PC-9 (cell line): Measurements from ENCODE around the gene NOCT. TPM values are rescaled to one million over a fixed set of nuclear protein-coding genes. Genes with fewer than 3 reads are reported as not detected.

Source experiments
- BruUV-seq: library from RNA; stranded (reverse); fragments of 400-500 nt; replicated peaks from 2 replicates; lab custom pipeline; 2021; lab: Mats Ljungman, UMichigan
- CTCF ChIA-PET: fragments of 300-600 bp; sonication (Branson Sonifier 250); formaldehyde crosslinking; loops from one replicate; lab custom pipeline; 2022; ENCODE audit warnings: antibody characterized with exemption; lab: Charles Lee
- POLR2A ChIA-PET: fragments of 300-600 bp; sonication (Branson Sonifier 250); formaldehyde crosslinking; loops from one replicate; lab custom pipeline; 2022; ENCODE audit warnings: antibody characterized with exemption; ENCODE audit not compliant: unreplicated experiment; lab: Charles Lee
- DNase-seq, 2 experiments: peaks; one replicate each; pipeline versions ENCODE4 v3.0.0 to v3.0.0-alpha.2; 2015 to 2022; ENCODE audit warnings: mixed read lengths in 1 of 2
- H2AFZ ChIP-seq: fragments of 200-600 bp; sonication (generic); 2 replicates; pipeline ENCODE4 v1.8.1; 2017; ENCODE audit warnings: antibody characterized with exemption
- H3F3A ChIP-seq: fragments of 200-600 bp; sonication (generic); 2 replicates; pipeline ENCODE4 v1.8.1; 2017; ENCODE audit warnings: antibody characterized with exemption, mild to moderate bottlenecking, low read depth; ENCODE audit not compliant: insufficient read depth
- H3K27ac ChIP-seq: fragments of 200-600 bp; sonication (generic); 2 replicates; pipeline ENCODE4 v1.6.1; 2016; ENCODE audit warnings: mixed run types
- H3K27me3 ChIP-seq: fragments of 200-600 bp; sonication (generic); 2 replicates; pipeline ENCODE4 v1.6.1; 2016; ENCODE audit warnings: low read depth, mixed run types; ENCODE audit not compliant: insufficient read depth
- H3K36me3 ChIP-seq: fragments of 200-600 bp; sonication (generic); 2 replicates; pipeline ENCODE4 v1.6.1; 2016; ENCODE audit warnings: low read depth, mixed run types
- H3K4me1 ChIP-seq: fragments of 200-600 bp; sonication (generic); replicated peaks from 2 replicates; pipeline ENCODE4 v1.6.1; 2016; ENCODE audit warnings: mixed run types; ENCODE audit not compliant: insufficient read depth
- H3K4me2 ChIP-seq: fragments of 200-600 bp; sonication (generic); 2 replicates; pipeline ENCODE4 v1.6.1; 2017; ENCODE audit warnings: mixed run types
- H3K4me3 ChIP-seq: fragments of 200-600 bp; sonication (generic); 2 replicates; pipeline ENCODE4 v1.6.1; 2016; ENCODE audit warnings: mixed run types
- H3K79me2 ChIP-seq: fragments of 200-600 bp; sonication (generic); 2 replicates; pipeline ENCODE4 v1.6.1; 2017; ENCODE audit warnings: low read depth, mixed run types
- H3K9me2 ChIP-seq: fragments of 200-600 bp; sonication (generic); 2 replicates; pipeline ENCODE4 v1.8.1; 2017; ENCODE audit warnings: mild to moderate bottlenecking; ENCODE audit not compliant: insufficient read depth
- H3K9me3 ChIP-seq: fragments of 200-600 bp; sonication (generic); 2 replicates; pipeline ENCODE4 v1.8.1; 2016; ENCODE audit warnings: low read depth; ENCODE audit not compliant: insufficient read depth
- H4K20me1 ChIP-seq: fragments of 200-600 bp; sonication (generic); 2 replicates; pipeline ENCODE4 v1.8.1; 2017; ENCODE audit not compliant: insufficient read depth
- EZH2 ChIP-seq: fragments of 200-600 bp; sonication (generic); IDR thresholded peaks from 2 replicates; pipeline ENCODE4 v1.8.0; 2017; ENCODE audit warnings: antibody characterized with exemption, low read depth
- intact Hi-C: fragments of 100-400 bp; cut with micrococcal nuclease; formaldehyde crosslinking; loops from one replicate; pipeline ENCODE4 v1.10.0; 2022; ENCODE audit not compliant: unreplicated experiment
- total RNA-seq: library from RNA; stranded (reverse); gene quantifications from 2 replicates; pipeline ENCODE4 v1.2.3, GENCODE V29; 2021
- TF ChIP-seq, protein P1 (sequence below): fragments of 200-600 bp; sonication (generic); conservative IDR thresholded peaks from 2 replicates; pipeline ENCODE4 v1.6.1; 2017; ENCODE audit warnings: mixed run types, antibody characterized with exemption, mild to moderate bottlenecking, moderate library complexity

The NOCT gene
- total RNA-seq, 1 experiment from 2014 or later: 6.8 TPM

DNA sequence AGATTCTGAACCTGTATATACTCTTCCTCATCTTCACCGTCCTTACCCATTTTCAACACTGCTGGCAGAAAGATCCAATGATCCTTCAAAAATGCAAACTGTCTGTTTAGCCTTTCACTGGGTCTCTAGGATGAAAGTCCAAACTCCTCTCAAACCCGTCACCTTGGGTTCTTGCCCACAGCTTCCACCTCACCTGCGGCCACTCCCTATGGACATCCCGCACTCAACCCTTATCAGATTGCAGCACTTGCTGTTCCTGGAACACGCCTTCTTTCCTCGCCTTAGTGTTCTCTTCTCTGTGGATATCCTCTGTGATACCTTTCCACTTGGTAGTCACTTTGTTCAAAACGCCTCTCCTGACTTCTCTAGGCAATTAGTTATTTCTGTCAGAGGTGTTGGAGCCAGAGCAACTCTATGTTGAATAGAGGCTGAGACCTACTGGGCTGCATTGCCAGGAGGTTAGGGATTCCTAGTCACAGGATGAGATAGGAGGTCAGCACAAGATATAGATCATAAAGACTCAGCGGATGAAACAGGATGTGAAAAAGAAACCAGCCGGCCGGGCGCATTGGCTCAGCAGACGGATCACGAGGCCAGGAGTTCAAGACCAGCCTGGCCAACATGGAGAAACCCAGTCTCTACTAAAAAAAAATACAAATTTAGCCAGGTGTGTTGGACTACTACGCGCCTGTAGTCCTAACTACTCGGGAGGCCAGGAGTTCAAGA is 4.2 kb upstream of the NOCT start:
- DNase-seq: no peak
- Histone ChIP-seq H3K4me1 (peaks cover 23% of the 10 kb centered on the region), H3F3A (peaks cover 18% of the 10 kb centered on the region), H3K9me3 (no peaks in the 10 kb centered on the region), H3K27me3 (no peaks in the 10 kb centered on the region), H3K9me2 (no peaks in the 10 kb centered on the region), H3K36me3 (no peaks in the 10 kb centered on the region), H3K4me2 (no peak overlapping the region), H3K4me3 (no peak overlapping the region), H3K79me2 (peaks cover 5% of the 10 kb centered on the region), H3K27ac (no peak overlapping the region), H2AFZ (no peak overlapping the region), H4K20me1 (no peaks in the 10 kb centered on the region)
- CTCF ChIA-PET: no interaction called here
- BruUV-seq: no TSS peak
- intact Hi-C loops: no loop called here
- POLR2A ChIA-PET: no interaction called here
- TF ChIP-seq, protein P1, sequence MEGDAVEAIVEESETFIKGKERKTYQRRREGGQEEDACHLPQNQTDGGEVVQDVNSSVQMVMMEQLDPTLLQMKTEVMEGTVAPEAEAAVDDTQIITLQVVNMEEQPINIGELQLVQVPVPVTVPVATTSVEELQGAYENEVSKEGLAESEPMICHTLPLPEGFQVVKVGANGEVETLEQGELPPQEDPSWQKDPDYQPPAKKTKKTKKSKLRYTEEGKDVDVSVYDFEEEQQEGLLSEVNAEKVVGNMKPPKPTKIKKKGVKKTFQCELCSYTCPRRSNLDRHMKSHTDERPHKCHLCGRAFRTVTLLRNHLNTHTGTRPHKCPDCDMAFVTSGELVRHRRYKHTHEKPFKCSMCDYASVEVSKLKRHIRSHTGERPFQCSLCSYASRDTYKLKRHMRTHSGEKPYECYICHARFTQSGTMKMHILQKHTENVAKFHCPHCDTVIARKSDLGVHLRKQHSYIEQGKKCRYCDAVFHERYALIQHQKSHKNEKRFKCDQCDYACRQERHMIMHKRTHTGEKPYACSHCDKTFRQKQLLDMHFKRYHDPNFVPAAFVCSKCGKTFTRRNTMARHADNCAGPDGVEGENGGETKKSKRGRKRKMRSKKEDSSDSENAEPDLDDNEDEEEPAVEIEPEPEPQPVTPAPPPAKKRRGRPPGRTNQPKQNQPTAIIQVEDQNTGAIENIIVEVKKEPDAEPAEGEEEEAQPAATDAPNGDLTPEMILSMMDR: no peak
- no peak for TF ChIP-seq EZH2

DNA sequence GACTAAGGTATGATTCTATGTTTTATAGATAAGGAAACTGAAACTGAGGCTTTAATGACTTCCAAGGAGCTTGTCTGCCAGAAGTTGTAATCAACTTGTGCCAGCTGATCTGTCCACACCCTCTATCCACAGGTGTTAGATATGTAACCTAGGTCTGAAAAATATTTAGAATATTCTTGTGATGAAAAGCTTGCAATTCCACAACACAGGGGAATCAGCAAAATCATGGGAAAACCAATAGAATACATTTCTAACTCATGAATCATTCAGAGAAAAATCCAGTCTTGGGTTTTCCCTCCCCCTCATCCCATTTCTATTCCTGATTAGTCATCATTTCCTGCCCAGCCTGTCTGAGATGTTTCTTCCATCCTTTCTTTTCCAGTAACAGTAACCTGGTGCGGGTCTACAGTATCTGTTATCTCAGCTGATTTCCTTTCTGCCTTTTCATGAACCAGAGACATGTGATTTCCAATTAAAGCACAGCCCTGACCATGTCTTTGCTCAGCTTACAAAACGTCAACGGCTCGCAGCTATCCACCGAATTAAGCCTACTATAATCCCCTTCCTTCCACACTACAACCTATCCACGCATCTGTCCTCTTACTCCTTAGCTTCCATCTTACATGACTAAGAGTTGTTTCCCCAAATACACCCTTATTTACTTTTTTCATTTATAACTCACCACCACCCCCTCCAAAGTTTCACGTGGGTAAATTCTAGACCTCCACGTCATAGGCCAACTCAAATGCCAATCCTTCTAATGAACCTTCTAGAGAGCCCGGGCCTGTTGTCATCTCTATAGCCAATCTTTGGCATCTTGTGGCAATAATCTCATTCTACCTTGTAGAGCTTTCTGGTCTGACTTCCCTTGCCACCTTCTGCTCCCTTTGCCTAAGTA is 961 bp upstream of the NOCT start:
- Histone ChIP-seq H3K4me1 (peaks cover 30% of the 10 kb centered on the region), H3K36me3 (no peaks in the 10 kb centered on the region; the same call in 1 of the 2 replicates), H4K20me1 (no peaks in the 10 kb centered on the region), H3K9me2 (no peaks in the 10 kb centered on the region), H3K4me2 (peak overlapping the region; percentile 89), H3K4me3 (peak overlapping the region; percentile 73; the same call in 1 of the 2 replicates), H3F3A (peaks cover 18% of the 10 kb centered on the region), H3K27me3 (no peaks in the 10 kb centered on the region), H3K9me3 (no peaks in the 10 kb centered on the region), H3K79me2 (peaks cover 30% of the 10 kb centered on the region), H2AFZ (peak overlapping the region; percentile 60; the same call in 1 of the 2 replicates), H3K27ac (peak overlapping the region; percentile 92)
- intact Hi-C loops: loop anchor here (1.0 to 5.0 kb wide), 5 partner anchors 8 to 288 kb away; partner anchors contain the start of genes NAA15 and NDUFC1
- DNase-seq: peak; percentile 52 to 95
- TSS peak; percentile 92 for BruUV-seq
- no peak for TF ChIP-seq EZH2
- TF ChIP-seq, protein P1: no peak
- POLR2A ChIA-PET: interaction anchor here (0.6 to 0.7 kb wide), 7 partner anchors 16 to 1022 kb away, joined by 3 to 11 read pairs (median 3); no protein-coding TSS in a partner anchor
- CTCF ChIA-PET: interaction anchor here (1.0 kb wide), 1 partner anchor 76 kb away, joined by 3 read pairs; no protein-coding TSS in a partner anchor

DNA sequence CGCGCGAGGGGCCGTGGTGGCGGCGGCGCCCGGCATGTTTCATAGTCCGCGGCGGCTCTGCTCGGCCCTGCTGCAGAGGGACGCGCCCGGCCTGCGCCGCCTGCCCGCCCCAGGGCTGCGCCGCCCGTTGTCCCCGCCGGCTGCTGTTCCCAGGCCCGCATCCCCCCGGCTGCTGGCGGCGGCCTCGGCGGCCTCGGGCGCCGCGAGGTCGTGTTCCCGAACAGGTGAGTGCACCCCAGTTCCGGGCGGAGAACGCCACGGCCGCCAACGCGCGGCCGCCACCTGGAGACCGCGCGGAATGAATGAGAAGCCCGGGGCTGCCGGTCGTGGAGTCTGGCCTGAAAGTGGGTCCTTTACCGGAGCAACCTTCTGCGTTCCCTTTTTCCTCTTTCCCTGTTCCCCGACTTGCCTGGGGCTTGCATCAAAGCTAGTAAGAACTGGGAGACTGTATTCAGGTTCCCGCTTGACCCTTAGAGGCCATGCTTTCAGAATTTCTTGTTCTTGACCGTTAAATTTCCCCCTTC is 429 bp downstream of the NOCT start:
- peaks cover 38% of the 10 kb centered on the region for H3K79me2 ChIP-seq
- no peak for DNase-seq
- H3K36me3 ChIP-seq: no peaks in the 10 kb centered on the region; the same call in 1 of the 2 replicates
- intact Hi-C loops: loop anchor here (5.0 kb wide), 1 partner anchor 286 kb away; the partner anchor contains the start of genes NAA15 and NDUFC1
- BruUV-seq: TSS peak; percentile 37
- H3K9me2 ChIP-seq: no peaks in the 10 kb centered on the region
- ChIA-PET POLR2A (interaction anchor here (0.6 kb wide), 1 partner anchor 38 kb away, joined by 3 read pairs; no protein-coding TSS in a partner anchor), CTCF (interaction anchor here (0.6 to 1.2 kb wide), 2 partner anchors 15 to 1469 kb away, joined by 6 to 9 read pairs; no protein-coding TSS in a partner anchor)
- H2AFZ ChIP-seq: peak overlapping the region; percentile 69; the same call in 1 of the 2 replicates
- H3K4me2 ChIP-seq: peak overlapping the region; percentile 85
- no peaks in the 10 kb centered on the region for H4K20me1 ChIP-seq
- H3K4me1 ChIP-seq: peaks cover 30% of the 10 kb centered on the region
- no peaks in the 10 kb centered on the region for H3K27me3 ChIP-seq
- no peak for TF ChIP-seq EZH2
- H3K9me3 ChIP-seq: no peaks in the 10 kb centered on the region
- peaks cover 18% of the 10 kb centered on the region for H3F3A ChIP-seq
- peak overlapping the region; percentile 92 for H3K27ac ChIP-seq
- H3K4me3 ChIP-seq: peak overlapping the region; percentile 73
